Measurements from ENCODE around the gene ARID1A.
"Not testable (repeated sequence)": the region's sequence is repeated elsewhere in the genome, so short reads cannot be mapped to it uniquely, and the experiment has no call there.

ARID1A gene

DNA sequence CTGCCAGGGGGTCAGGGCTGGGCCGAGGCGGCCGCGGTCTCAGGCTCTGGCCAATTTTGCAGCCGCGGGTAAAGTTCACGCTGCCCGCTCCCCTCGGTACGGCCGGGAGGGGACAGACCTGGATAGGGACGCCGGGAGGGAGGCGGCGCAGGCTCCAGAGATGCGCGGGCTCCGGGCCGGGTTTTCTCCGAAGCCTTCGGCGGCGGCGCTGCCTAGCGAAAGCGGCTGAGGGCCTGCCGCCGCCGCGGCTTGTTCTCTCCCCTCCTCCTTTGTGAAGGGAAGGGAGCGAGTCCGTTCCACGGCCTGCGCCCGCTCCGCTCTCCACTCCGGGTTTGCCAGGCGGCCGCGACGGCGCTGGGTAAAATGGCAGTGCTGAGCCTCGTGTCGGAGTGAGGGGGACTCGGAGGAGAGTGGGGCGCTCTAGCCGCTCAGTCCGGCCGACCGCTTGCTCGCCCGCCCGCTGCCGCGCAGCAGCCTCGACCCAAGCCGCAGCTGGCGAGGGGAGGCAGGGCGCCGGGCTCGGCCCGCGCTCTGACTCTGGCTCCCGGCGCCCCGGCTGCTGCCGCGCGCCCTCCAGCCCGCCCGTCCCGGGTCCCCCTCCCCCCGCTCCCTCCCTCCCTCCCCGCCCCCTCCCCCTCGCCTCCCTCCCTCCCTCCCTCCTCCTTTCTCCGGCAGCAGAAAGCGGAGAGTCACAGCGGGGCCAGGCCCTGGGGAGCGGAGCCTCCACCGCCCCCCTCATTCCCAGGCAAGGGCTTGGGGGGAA, at the start of gene ARID1A:
Gene ARID1A, plus strand, starts transcription at position 660 of the 763 bp plus-strand sequence. CDS start 389 bp downstream, outside the sequence.
- peak; percentile 92 for DNase-seq

DNA sequence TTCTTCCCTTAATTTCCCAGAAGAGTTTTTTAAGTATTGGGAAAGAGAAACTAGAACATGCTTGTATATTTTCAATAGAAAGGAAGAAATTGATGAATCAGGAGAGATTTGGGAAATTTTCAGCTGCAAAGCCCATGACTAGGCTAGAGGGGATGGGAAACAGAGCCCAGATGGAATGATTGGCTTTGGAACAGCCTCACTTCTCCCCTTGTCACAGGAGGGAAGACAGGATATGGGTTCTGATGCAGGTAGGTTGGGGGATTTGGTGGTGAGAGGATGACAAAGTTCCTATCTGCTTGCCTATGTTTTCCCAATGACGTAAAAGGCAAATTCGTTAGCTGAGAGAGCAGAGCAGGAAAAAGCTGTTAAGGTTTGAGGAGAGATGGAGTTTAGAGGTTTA, 31.0 kb upstream of the ARID1A start:
- no peak for DNase-seq

DNA sequence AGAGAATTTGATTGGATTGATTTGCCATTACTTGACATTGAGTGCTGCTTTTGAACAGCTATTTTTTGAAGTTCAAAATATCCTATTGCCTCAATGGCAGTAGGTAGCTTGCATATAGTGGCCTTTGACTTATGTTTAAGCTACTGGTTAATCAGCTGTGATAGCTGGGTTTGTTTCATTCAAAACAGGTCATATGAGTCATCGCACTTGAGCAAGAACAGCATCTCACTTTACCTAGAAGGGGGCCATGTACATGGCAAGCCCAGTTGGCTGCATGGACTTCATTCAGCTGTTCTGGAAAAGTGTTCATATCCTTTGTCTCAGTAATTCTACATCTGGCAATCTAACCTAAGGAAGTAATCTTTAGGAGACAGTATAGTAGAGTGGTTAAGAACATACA, 29.0 kb upstream of the ARID1A start:
- no peak for DNase-seq

DNA sequence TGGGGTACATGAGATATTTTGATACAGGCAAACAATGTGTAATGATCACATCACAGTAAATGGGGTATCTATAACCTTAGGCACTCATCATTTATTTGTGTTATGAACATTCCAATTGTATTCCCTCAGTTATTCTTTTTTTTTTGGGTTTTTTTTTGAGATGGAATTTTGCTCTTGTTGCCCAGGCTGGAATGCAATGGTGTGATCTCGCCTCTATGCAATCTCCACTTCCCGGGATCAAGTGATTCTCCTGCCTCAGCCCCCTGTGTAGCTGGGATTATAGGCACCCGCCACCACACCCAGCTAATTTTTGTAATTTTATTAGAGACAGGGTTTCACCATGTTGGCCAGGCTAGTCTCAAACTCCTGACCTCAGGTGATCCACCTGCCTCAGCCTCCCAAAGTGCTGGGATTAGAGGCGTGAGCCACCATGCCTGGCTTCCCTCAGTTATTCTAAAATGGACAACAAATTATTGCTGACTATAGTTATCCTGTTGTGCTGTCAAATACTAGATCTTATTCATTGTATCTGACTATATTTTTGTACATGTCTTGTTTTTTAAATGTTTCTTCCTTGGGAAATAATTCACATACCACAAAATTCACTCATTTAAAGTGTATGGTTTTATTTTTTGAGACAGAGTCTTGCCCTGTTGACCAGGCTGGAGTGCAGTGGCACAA, 27.6 kb upstream of the ARID1A start:
- DNase-seq = not testable (repeated sequence)

DNA sequence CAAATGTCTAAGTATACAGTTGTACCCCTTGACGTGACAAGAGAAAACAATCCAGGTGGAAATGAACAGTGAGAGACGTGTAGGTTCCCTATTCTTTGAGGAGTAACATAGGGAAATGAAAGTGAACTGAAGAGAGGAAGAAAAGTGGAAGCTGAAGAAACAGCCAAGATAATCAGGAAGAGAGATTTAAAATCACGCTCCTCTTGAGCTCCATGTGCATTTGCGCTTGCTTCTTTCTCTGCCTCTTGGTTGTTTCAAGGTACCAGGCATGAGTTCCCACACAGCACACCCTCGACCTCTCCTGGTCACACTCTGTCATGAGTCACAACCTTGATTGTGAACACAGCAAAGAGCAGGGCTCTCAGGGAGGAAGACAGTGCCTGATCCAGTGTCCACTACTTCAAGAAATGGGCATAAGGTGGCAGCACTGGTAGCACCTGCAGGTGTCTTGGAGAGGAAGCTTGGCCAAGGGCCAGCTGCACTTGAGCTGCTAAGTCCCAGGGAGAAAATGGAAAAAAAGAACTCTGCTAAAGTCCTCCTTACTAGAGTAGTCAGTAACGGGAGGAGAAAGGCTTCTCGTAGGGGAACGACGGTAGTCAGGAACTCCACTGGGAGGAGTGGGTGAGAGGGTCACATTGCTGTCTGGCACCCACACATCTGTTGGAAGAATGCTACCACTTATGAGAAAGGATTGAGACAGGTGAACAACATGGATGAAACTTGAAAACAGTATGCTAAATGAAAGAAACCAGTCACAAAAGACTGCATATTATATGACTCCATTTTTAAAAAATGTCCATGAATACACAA, 18.3 kb upstream of the ARID1A start:
- DNase-seq = peak; percentile 84

DNA sequence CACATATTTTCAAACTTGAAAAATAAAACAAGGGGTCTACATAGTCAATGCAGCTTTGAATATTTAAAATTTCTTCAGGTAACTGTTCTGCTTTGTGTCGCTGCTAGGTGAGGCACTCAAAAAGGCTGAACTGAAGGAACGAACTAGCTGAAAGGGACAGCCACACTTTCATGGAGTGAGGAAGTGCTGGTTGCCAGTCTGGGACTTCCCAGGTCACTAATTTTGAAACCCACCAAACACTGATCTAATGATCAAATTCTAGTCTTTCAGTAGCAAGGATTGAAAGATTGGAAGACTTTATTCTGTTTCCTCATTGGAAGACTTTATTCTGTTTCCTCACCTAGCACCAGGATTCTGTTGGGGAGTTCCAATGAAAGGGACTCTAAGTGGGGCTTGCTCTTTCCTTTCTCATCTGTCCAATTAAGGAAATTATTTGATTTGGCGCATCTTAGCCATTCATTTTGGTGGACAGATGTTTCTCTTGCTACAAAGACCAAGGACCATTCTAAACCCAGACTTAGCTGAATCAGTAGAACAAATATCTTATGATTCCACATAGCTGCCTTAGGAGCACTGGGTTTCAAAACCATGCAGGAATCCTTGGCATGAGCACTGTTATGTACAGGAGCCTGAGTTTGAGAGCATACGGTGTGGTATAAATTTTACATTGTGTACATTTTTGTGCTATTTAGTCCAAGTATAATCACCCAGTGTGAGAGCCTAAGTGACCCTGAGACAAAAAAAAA, 10.9 kb upstream of the ARID1A start:
- DNase-seq = no peak

DNA sequence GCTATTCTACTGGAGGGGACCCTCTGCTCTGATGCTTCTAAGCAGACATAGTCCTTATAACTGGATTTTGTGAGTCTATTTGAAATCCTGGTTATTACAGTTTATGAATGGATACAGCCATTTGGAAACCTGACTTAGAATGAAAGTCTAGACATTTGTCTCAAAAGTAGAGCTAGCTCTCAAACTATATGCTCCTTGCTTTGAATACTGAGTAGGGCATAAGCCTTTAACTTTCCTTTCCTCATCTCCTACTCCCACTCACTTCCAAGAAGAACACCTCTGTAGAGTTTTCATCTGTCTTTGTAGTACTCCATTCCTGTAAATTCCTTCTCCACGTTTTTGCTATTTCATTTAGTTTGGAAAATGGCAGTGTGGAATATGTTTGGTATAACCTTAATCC, 9.0 kb upstream of the ARID1A start:
- DNase-seq = peak; percentile 29

DNA sequence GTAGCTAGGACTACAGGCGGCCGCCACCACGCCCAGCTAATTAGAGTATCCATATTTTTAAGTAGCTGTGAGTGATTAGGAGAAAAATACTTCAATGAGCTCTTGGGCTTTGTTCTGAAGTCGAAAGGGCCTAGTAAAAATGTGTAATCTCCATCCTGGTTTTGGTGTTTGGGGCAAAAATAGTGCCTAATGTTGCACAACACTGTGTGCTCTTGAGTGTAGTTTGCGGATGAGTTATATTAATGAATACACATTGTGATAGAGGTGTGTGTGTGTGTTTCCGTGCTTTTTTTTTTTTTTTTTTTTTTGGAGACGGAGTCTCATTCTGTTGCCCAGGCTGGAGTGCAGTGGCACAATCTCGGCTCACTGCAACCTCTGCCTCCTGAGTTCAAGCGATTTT, 6.3 kb upstream of the ARID1A start:
- DNase-seq = no peak

DNA sequence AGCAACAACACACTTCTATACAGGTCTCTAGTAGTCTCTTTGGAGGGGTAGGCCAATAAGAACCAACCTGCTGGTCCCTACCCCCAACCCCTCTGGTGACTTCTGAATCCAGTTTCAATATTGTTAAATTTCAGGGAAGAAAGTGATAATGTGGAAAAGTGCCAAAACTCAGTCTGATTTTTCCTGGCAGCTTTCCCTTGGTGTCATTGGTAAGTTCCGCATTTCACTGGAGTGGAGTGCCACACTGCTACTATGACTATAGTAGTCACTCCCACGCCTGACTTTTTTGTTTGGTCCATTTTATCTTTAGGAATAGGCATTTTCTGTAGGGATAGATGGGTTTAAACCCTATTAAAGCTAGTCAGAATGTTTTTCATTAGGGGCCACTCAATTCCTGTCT, 5.7 kb upstream of the ARID1A start:
- no peak for DNase-seq

DNA sequence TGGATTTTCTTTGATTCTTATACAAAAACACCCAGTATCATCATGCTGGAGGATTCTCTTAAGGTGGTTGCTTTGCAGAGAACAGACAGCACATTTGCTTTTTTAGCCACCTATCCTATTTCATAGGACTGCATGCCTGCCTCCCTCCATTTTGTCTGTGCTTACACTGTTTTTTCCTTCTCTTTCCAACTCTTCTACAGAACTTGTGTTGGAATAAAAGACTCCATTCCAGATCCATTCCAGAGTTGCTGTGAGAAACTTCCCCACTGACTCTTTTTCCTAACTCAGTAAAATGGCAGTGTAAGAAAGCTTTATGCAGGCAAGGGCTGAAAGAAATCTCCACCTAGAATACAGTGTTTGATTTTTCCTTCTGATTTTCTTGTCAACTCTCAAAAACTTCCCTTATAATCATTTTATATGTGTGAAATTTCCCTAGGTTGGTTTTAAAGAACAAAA, 5.2 kb upstream of the ARID1A start:
- DNase-seq = peak; percentile 31

DNA sequence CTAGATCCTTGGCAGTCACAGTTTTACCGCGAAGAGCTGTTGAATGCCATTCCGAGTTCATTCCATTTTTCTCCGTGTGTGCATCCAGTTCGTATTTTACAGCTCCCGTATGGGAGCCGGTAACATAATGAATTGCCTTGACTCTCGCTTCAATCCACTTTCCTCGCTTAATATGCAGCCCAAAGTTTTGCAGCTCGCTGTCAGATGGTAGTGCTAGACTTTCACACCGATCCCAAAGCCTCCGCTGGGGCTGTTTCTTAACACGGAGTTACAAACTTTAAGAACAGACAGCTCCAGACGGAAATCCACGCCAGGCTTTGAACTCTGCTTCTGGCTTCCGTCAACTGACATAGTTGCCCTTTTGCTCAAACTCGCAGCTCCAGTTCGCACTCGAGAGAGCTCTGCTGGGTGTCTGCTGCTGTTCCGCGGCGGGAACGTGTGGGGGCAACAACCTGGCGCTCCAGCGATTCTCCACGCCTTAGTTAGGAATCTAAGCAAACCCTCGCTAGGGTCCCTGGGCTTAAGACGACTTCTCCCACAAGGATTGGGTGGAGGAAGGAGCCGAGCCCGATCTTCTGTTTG, 3.5 kb upstream of the ARID1A start:
- DNase-seq = peak; percentile 95

DNA sequence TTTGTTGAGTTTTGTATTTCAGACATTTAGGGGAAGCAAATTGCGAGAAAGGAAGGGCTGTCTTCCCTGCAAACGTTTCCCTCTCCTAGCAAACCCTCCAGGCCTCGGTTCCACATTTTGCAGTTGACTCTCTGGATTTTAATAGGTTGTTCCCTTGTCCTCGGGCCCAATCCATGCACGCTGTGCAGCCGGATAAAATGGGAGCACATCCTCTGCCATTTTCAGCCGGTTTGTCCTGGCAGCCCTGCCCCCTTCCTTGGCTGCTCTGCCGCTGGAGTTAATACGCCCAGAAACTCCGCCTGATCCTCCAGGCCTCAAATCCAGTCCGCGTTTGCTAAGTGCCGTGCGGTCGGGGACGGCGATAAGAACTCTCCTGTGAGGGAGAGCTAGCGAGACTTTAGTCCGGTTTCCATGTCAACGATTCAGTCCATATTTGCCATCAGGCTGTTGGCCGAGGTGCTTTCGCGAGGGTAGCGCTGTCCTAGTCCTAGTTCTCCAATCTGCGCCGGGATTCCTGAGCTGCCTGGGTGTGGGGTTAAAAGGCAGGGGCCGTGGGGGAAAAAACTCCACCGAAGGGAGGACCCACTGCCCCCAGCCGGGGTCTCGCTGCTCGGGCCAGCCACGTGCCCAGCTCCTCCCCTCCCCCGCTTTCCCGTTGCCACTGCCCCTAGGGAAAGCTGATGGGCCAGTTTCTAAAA, 2.9 kb upstream of the ARID1A start:
- DNase-seq = peak; percentile 99

DNA sequence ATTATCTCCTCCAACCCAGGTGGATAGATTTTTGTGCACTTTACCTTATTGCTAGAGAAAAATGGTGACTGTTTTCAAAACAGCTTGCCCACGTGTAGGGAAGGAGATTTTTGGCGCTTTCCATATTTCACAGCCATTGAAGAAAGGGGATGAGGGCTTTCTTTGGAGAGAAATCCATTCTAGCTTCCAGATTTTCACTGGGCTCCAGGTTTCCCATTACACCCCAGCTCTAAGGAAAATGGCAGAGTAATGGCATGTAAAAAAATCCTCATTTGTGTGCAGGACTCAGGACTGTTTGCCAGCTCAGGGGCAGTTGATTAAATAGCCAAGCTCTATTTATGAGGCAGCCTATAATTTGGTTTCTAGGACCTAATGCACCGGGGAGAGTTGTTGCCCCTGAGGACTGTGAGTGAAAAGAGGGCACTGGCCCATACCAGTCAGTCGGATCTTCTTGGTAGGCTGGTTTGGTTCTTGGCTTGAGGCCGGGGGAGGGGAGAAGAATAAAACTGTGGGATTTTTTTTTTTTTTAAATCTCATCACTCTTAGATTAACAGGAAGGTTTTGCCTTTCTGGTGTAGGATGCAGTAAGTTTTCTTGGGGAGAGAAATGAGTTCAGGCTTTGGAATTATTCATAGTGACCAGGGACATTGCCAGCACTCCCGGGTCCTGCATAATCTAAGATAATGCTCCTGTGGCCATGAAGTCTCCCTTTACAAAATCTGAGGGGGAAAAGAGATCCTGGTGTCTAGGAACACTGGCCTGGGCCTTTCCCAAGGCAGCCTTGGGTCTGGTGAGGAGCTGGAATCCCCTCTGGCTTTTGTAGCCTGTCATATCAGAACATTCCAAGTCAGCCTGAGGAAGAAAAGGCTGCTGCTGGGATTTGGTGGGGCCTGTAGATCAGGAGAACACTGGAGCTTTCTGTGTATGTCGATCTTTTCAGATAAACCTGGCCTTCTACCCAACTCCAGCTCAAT, 1.9 kb upstream of the ARID1A start:
- peak; percentile 28 for DNase-seq

DNA sequence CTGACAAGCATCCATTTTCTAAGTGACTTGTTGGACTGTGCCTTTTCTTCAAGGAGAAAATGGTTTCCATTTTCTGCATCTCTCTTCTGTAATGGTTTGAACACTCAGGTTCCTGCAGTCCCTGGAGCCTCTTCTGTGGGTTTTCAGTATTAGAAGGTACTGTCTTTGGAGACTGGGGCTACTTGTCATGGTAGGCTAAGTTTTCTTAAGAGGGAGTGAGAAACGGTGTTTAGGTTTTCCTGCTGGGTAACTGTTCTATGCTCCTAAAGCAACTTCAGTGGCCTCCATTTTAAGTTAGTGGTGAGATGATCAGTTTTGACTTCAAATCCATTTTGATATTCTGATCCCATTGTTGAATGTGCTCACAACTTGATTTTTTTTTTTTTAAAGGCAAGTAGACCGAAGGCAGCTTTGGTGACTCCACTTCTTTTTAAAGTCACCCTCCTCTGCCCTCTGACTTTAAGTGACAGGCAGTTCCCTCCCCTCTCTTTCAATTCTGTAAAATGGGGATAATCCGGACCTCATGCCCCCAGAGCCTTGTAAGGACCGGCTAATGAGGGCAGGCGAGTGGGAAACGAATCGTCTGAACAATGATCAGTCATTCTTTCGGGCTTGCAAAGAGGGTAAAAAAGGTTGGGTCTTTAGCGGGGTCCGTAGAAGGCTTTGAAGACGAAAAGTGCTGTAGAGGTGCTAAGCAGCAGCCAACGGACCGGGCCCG, 1.0 kb upstream of the ARID1A start:
- DNase-seq = no peak

DNA sequence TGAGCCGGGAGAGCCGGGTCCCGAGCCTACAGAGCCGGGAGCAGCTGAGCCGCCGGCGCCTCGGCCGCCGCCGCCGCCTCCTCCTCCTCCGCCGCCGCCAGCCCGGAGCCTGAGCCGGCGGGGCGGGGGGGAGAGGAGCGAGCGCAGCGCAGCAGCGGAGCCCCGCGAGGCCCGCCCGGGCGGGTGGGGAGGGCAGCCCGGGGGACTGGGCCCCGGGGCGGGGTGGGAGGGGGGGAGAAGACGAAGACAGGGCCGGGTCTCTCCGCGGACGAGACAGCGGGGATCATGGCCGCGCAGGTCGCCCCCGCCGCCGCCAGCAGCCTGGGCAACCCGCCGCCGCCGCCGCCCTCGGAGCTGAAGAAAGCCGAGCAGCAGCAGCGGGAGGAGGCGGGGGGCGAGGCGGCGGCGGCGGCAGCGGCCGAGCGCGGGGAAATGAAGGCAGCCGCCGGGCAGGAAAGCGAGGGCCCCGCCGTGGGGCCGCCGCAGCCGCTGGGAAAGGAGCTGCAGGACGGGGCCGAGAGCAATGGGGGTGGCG, 371 bp downstream of the ARID1A start:
- DNase-seq = no peak

DNA sequence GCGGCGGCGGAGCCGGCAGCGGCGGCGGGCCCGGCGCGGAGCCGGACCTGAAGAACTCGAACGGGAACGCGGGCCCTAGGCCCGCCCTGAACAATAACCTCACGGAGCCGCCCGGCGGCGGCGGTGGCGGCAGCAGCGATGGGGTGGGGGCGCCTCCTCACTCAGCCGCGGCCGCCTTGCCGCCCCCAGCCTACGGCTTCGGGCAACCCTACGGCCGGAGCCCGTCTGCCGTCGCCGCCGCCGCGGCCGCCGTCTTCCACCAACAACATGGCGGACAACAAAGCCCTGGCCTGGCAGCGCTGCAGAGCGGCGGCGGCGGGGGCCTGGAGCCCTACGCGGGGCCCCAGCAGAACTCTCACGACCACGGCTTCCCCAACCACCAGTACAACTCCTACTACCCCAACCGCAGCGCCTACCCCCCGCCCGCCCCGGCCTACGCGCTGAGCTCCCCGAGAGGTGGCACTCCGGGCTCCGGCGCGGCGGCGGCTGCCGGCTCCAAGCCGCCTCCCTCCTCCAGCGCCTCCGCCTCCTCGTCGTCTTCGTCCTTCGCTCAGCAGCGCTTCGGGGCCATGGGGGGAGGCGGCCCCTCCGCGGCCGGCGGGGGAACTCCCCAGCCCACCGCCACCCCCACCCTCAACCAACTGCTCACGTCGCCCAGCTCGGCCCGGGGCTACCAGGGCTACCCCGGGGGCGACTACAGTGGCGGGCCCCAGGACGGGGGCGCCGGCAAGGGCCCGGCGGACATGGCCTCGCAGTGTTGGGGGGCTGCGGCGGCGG, 1.0 kb downstream of the ARID1A start:
- no peak for DNase-seq

DNA sequence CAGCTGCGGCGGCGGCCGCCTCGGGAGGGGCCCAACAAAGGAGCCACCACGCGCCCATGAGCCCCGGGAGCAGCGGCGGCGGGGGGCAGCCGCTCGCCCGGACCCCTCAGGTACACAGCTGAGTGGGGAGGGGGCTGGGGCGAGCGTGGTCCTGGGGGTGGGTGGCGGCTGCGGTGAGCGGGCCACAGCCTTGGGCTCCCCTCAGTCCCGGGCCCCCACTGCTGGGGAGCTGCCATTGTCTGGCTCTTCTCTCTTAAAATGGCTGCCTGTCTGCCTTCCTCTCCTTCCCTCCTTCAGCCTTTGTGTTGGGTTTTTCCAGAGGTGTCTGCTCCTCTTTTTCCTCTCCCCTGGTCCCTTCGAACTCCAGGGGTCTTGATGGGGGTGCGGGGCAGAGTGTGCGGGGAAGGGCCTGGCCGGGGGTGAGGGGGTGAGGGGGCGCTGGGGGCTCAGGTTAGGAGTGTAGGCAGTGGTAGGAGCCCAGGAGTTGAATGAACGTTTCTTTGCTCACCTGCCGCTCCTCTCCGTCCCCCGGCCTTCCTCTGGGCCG, 1.7 kb downstream of the ARID1A start:
- peak; percentile 40 for DNase-seq
